Type B pancreatic cell (in vitro differentiated cells): ENCODE results near the gene ARL5B. TPM values are rescaled to one million over a fixed set of nuclear protein-coding genes. Genes with fewer than 3 reads are reported as not detected.

ENCODE experiments used
- DNase-seq: peaks from one replicate; pipeline ENCODE4 v3.0.0; 2021; ENCODE audit warnings: mixed read lengths; ENCODE audit not compliant: unreplicated experiment; ENCODE audit errors: extremely low spot score
- H3K27ac Mint-ChIP-seq: 2 replicates; pipeline ENCODE4 v1.8.0; 2021; ENCODE audit warnings: mild to moderate bottlenecking, mixed read lengths
- H3K27me3 Mint-ChIP-seq: 2 replicates; pipeline ENCODE4 v1.8.0; 2021; ENCODE audit warnings: mixed read lengths
- H3K36me3 Mint-ChIP-seq: 2 replicates; pipeline ENCODE4 v1.8.0; 2021; ENCODE audit warnings: mixed read lengths
- H3K4me1 Mint-ChIP-seq: one replicate; pipeline ENCODE4 v1.8.0; 2021; ENCODE audit warnings: mixed read lengths; ENCODE audit not compliant: unreplicated experiment
- H3K4me3 Mint-ChIP-seq: 2 replicates; pipeline ENCODE4 v1.8.0; 2021; ENCODE audit warnings: mild to moderate bottlenecking, mixed read lengths
- H3K9me3 Mint-ChIP-seq: 2 replicates; pipeline ENCODE4 v1.8.0; 2021; ENCODE audit warnings: mixed read lengths
- total RNA-seq: library from RNA; stranded (reverse); gene quantifications from 2 replicates; pipeline ENCODE4 v1.2.1, GENCODE V29; 2021; ENCODE audit warnings: low replicate concordance
- TF ChIP-seq, protein P1 (sequence below): fragments of 200-600 bp; sonication (generic); conservative IDR thresholded peaks from 2 replicates; pipeline ENCODE4 v1.5.0; 2021; ENCODE audit warnings: antibody characterized with exemption, mild to moderate bottlenecking

ARL5B gene
- total RNA-seq, 1 donor from 2014 or later, result 38.0 TPM

DNA sequence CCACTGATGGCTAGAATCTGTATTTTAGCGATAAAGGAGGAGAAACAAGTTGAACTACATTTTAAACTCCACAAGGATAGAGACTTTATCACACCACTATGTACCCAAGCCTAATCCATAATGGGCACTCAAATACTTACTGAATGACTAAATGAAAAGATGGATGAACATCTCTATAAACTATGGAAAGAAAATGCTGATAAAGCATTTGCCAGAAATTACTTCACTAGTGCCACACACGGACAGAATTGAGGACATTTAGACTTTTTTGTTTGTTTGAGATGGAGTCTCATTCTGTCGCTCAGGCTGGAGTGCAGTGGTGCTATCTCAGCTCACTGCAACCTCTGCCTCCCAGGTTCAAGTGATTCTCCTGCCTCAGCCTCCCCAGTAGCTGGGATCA is 6.1 kb upstream of the ARL5B start:
- TF ChIP-seq, protein P1, sequence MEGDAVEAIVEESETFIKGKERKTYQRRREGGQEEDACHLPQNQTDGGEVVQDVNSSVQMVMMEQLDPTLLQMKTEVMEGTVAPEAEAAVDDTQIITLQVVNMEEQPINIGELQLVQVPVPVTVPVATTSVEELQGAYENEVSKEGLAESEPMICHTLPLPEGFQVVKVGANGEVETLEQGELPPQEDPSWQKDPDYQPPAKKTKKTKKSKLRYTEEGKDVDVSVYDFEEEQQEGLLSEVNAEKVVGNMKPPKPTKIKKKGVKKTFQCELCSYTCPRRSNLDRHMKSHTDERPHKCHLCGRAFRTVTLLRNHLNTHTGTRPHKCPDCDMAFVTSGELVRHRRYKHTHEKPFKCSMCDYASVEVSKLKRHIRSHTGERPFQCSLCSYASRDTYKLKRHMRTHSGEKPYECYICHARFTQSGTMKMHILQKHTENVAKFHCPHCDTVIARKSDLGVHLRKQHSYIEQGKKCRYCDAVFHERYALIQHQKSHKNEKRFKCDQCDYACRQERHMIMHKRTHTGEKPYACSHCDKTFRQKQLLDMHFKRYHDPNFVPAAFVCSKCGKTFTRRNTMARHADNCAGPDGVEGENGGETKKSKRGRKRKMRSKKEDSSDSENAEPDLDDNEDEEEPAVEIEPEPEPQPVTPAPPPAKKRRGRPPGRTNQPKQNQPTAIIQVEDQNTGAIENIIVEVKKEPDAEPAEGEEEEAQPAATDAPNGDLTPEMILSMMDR, result no peak
- DNase-seq, result no peak
- H3K4me1 Mint-ChIP-seq, result peaks cover 16% of the 10 kb centered on the region
- no peaks in the 10 kb centered on the region for H3K36me3 Mint-ChIP-seq
- H3K4me3 Mint-ChIP-seq, result peak overlapping the region; percentile 98
- H3K27ac Mint-ChIP-seq, result peak overlapping the region; percentile 94
- H3K27me3 Mint-ChIP-seq, result no peaks in the 10 kb centered on the region
- no peaks in the 10 kb centered on the region for H3K9me3 Mint-ChIP-seq

DNA sequence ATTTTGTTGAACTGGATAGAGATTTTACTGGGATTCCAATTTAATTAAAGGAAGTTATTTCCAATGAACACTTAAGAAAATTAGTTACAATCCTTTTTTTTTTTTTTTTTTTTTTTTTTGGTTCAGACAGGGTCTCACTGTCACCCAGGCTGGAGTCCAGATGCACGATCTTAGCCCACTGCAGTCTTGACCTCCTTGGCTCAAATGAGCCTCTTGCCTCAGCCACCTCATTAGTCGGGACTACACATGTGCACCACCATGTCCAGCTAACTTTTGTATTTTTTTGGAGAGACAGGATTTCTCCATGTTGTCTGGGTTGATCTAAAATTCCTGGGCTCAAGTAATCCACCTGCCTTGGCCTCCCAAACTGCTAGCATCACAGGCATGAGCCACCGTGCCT is 2.5 kb upstream of the ARL5B start:
- Mint-ChIP-seq H3K36me3 (peaks cover 9% of the 10 kb centered on the region), H3K27ac (no peak overlapping the region), H3K4me1 (peaks cover 13% of the 10 kb centered on the region), H3K9me3 (no peaks in the 10 kb centered on the region), H3K4me3 (no peak overlapping the region), H3K27me3 (no peaks in the 10 kb centered on the region)
- TF ChIP-seq, protein P1, result no peak
- no peak for DNase-seq

DNA sequence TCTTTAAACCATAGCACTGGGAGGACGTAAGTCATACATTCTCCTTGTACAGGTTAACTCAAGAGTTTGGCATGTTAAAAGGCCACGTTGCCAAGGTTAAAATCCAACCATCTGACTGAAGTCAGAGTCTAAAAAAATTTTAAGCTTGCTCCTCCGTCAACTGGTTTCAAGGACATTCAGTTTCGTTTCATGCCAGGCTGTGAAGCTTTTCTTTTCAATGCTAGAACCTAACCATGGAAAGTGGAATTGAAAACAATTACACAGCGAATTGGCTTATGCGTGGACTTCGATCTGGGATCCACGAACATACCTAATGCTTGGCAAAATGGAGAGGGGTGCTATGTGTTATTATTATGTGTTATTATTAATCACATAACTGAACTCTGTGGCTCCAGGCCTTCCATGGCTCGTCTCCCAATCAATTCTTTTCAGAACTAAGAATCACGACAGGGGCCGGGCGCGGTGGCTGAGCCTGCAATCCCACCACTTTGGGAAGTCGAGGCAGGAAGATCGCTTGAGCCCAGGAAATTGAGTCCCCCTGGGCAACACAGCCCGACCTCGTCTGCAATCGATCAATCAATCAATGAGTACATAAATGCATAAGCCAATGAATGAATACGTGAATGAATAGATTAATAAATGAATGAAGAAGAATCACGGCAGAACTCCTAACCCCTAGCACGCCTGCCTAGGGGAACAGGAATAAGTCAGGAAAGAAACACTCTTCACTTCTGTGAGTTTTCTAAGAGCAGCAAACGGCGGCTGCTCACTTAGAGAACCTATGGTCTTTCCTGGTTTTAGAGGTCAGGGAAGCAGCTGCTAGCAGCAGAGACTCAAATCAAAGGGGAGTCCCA is 733 bp upstream of the ARL5B start:
- peak overlapping the region; percentile 99 for H3K4me3 Mint-ChIP-seq
- peaks cover 15% of the 10 kb centered on the region for H3K36me3 Mint-ChIP-seq
- H3K9me3 Mint-ChIP-seq, result no peaks in the 10 kb centered on the region
- TF ChIP-seq, protein P1, result no peak
- H3K27me3 Mint-ChIP-seq, result no peaks in the 10 kb centered on the region
- H3K27ac Mint-ChIP-seq, result peak overlapping the region; percentile 100
- DNase-seq, result no peak
- peaks cover 20% of the 10 kb centered on the region for H3K4me1 Mint-ChIP-seq

DNA sequence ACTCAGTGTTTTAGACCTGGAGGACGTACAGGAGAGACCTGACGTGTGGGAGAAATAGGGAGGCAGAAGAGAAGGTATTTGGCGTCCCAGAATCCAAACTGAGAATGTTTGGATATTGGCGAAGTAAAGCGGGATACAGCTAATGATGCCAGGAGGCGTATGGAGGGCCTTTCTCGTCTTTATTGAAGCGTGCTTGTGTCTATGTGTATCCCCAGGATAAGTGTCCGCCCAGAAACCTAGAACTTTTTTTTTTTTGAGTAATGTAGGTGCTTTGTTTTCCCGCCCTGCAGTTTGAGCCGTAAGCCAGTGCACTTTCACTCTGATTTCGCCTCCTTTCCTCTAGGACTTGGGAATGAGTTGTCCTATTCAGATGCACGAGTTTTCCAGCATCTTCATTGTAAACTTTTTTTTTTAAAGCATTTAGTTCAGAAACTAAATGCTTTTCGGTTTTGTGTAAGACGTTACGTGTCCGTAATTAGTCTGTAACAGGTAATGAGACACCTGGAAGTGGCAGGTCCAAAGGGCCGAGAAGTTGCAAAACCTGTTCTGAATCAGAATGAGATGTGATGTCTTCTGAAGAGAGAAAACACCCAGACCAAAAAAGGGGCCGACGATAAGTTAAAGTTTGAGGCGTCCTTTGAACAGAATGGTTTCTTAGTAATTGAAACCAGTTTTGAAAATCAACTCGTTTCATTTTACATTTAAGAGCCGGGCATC is 746 bp downstream of the ARL5B start:
- Mint-ChIP-seq H3K9me3 (no peaks in the 10 kb centered on the region), H3K4me3 (peak overlapping the region; percentile 99), H3K27ac (peak overlapping the region; percentile 100), H3K27me3 (no peaks in the 10 kb centered on the region), H3K4me1 (peaks cover 20% of the 10 kb centered on the region), H3K36me3 (peaks cover 19% of the 10 kb centered on the region)
- no peak for DNase-seq
- TF ChIP-seq, protein P1, result no peak

DNA sequence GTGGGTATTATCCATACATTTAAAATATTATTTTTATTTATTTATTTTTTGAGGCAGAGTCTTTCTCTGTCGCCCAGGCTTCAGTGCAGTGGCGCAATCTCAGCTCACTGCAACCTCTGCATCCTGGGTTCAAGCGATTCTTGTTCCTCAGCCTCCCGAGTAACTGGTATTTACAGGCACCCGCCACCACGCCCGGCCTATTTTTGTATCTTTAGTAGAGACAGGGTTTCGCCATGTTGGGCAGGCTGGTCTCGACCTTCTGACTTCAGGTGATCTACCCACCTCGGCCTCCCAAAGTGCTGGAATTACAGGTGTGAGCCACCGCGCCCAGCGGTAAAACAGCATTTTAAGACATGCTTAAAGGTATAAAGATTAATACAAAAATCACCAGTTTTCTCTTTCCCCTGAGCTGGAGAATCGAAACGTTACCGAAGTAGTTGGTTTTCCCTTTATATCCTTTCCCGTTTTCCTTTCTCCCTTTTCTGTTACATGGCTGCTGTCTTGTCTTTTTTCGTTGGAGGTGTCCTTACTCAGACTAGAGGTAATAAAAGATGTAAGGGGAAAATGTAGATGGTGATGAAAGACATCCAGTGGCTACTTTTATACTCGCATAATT is 1.7 kb downstream of the ARL5B start:
- DNase-seq, result no peak
- H3K4me1 Mint-ChIP-seq, result peaks cover 26% of the 10 kb centered on the region
- H3K27me3 Mint-ChIP-seq, result no peaks in the 10 kb centered on the region
- TF ChIP-seq, protein P1, result no peak
- peaks cover 19% of the 10 kb centered on the region for H3K36me3 Mint-ChIP-seq
- peak overlapping the region; percentile 100 for H3K27ac Mint-ChIP-seq
- peak overlapping the region; percentile 87 for H3K4me3 Mint-ChIP-seq
- H3K9me3 Mint-ChIP-seq, result no peaks in the 10 kb centered on the region
